Lung (tissue), 12 donors: ENCODE data around the gene B4GALT7. TPM values are rescaled to one million over a fixed set of nuclear protein-coding genes. Genes with fewer than 3 reads are reported as not detected.

Experiments
- ATAC-seq: fragments of 200-7000 bp; cut with Tn5 transposase; one replicate; pipeline ENCODE4 v1.9.1; 2020; ENCODE audit warnings: moderate number of reproducible peaks; ENCODE audit not compliant: insufficient read depth, low FRiP score
- DNase-seq, 3 donors: peaks; one replicate each; pipeline ENCODE4 v3.0.0-alpha.2; 2013 to 2017
- H3K27ac ChIP-seq, 2 donors: one replicate each; pipeline ENCODE4 v1.5.1; 2013; ENCODE audit warnings: mild to moderate bottlenecking in 2 of 2, moderate library complexity in 2 of 2, control low read depth in 1 of 2, inconsistent platforms in 1 of 2, low read depth in 1 of 2, low read length in 1 of 2
- H3K27me3 ChIP-seq, 3 donors: one replicate each; pipeline ENCODE4 v1.5.1; 2013; ENCODE audit warnings: low read length in 2 of 3; ENCODE audit not compliant: control insufficient read depth in 3 of 3, insufficient read depth in 3 of 3
- H3K36me3 ChIP-seq, 4 donors: one replicate each; pipeline ENCODE4 v1.5.1; 2013; ENCODE audit warnings: low read length in 4 of 4, mild to moderate bottlenecking in 1 of 4, moderate library complexity in 1 of 4; ENCODE audit not compliant: control insufficient read depth in 4 of 4, insufficient read depth in 4 of 4
- H3K4me1 ChIP-seq, 5 donors: one replicate each; pipeline ENCODE4 v1.5.1; 2013; ENCODE audit warnings: low read length in 5 of 5, mild to moderate bottlenecking in 2 of 5, moderate library complexity in 1 of 5; ENCODE audit not compliant: control insufficient read depth in 5 of 5, insufficient read depth in 5 of 5
- H3K4me3 ChIP-seq: one replicate; pipeline ENCODE4 v1.5.1; 2013; ENCODE audit warnings: mild to moderate bottlenecking, control low read depth, moderate library complexity
- H3K9ac ChIP-seq, 2 donors: one replicate each; pipeline ENCODE4 v1.5.1; 2013; ENCODE audit warnings: low read length in 2 of 2, control low read depth in 1 of 2; ENCODE audit not compliant: insufficient read depth in 1 of 2
- H3K9me3 ChIP-seq, 4 donors: one replicate each; pipeline ENCODE4 v1.5.1; 2013; ENCODE audit warnings: low read length in 3 of 4, mild to moderate bottlenecking in 1 of 4, moderate library complexity in 1 of 4; ENCODE audit not compliant: control insufficient read depth in 4 of 4, insufficient read depth in 3 of 4
- CTCF ChIP-seq: IDR thresholded peaks from 2 replicates; pipeline ENCODE4 v1.5.1; 2012; ENCODE audit warnings: mild to moderate bottlenecking; ENCODE audit errors: control extremely low read depth, extremely low read depth
- WGBS, 2 donors: extraction: QIAGEN DNeasy Blood & Tissue Kit; methylation state at CpG; one replicate each; pipeline ENCODE4 v1.1.7; 2013; 5-methylcytosine and 5-hydroxymethylcytosine counted together
- polyA plus RNA-seq, 2 donors: library from polyadenylated mRNA; stranded (reverse); fragments of 200-250 nt; gene quantifications; one replicate each; pipeline ENCODE4 v1.2.1, GENCODE V29; 2013
- total RNA-seq, 2 donors: library from RNA; depleted of rRNA in 1 of 2; stranded (reverse); fragments of >200 nt in 1 of 2; gene quantifications; one replicate each; pipeline ENCODE4 v1.2.1, GENCODE V29; 2014 to 2021
- donor health status: control.
- donor health status: control.
- donor health status: Bipolar disorder and iron deficiency.
- donor health status: healthy.
- donor health status: DM: yes; HTN: yes; CAD: no.

Gene B4GALT7
- total and polyA plus RNA-seq, 4 donors = 14.3 to 40.0 (median 31.4) TPM

- ATAC-seq (no peak), DNase-seq (no peak)
- H3K36me3 ChIP-seq = peaks cover 3 to 32% (median 20%) of the 10 kb centered on the region in 4 donors
- H3K4me1 ChIP-seq = peaks cover 0 to 15% (median 7%) of the 10 kb centered on the region in 5 donors
- H3K27me3 ChIP-seq = no peaks in the 10 kb centered on the region
- H3K4me3 ChIP-seq = no peak overlapping the region
- H3K9ac ChIP-seq = no peak overlapping the region
- H3K27ac ChIP-seq = no peak overlapping the region
- no peak for TF ChIP-seq CTCF
- no peaks in the 10 kb centered on the region for H3K9me3 ChIP-seq
- WGBS, 2 donors = 81 to 91% methylated on average over 2 of the region's 2 CpGs
Measured at GRCh38 chr5:177596775-177597238, 3.1 kb upstream of the B4GALT7 start.

GRCh38 chr5:177598477-177598876, 1.5 kb upstream of the B4GALT7 start:
- H3K27ac ChIP-seq = no peak overlapping the region
- H3K9ac ChIP-seq = no peak overlapping the region
- H3K4me3 ChIP-seq = no peak overlapping the region
- H3K4me1 ChIP-seq = peaks cover 0 to 9% (median 5%) of the 10 kb centered on the region in 5 donors
- no peaks in the 10 kb centered on the region for H3K9me3 ChIP-seq
- 26 to 35% methylated on average over 5 of the region's 5 CpGs for WGBS, 2 donors
- H3K27me3 ChIP-seq = no peaks in the 10 kb centered on the region
- ATAC-seq (no peak), DNase-seq (no peak)
- TF ChIP-seq CTCF = no peak
- peaks cover 3 to 29% (median 18%) of the 10 kb centered on the region in 4 donors for H3K36me3 ChIP-seq

GRCh38 chr5:177600508-177601018, 631 bp downstream of the B4GALT7 start:
- ATAC-seq = no peak
- TF ChIP-seq CTCF = no peak

More at GRCh38 chr5:177600508-177601018, 631 bp downstream of the B4GALT7 start:
- Histone ChIP-seq H3K9me3 (no peaks in the 10 kb centered on the region), H3K36me3 (peaks cover 0 to 11% (median 2%) of the 10 kb centered on the region in 4 donors), H3K27me3 (no peaks in the 10 kb centered on the region), H3K4me3 (peak overlapping the region; percentile 81), H3K4me1 (peaks cover 0 to 9% (median 4%) of the 10 kb centered on the region in 5 donors), H3K9ac (peak overlapping the region; percentile 52 to 53), H3K27ac (peak overlapping the region; percentile 82 to 93)
- peak in 1 of 3 donors; percentile 38 for DNase-seq
- WGBS, 2 donors = 3 to 5% methylated on average over 16 of the region's 16 CpGs
